Smooth muscle cell (in vitro differentiated cells): Measurements from ENCODE around the gene TACC2. TPM values are rescaled to one million over a fixed set of nuclear protein-coding genes. Genes with fewer than 3 reads are reported as not detected.

Source experiments
- DNase-seq: peaks from one replicate; lab custom pipeline; 2025; ENCODE audit not compliant: unreplicated experiment; lab: John Stamatoyannopoulos, UW
- H2AFZ ChIP-seq: fragments of 200-600 bp; sonication (generic); 2 replicates; pipeline ENCODE4 v1.6.0; 2016; ENCODE audit warnings: antibody characterized with exemption, low read depth, mild to moderate bottlenecking
- H3F3A ChIP-seq: fragments of 200-600 bp; sonication (generic); 2 replicates; pipeline ENCODE4 v1.6.0; 2017; ENCODE audit warnings: antibody characterized with exemption, low read depth
- H3K27ac ChIP-seq: fragments of 200-600 bp; sonication (generic); 2 replicates; pipeline ENCODE4 v1.5.1; 2016; ENCODE audit warnings: low read depth, mild to moderate bottlenecking
- H3K27me3 ChIP-seq: fragments of 200-600 bp; sonication (generic); 2 replicates; pipeline ENCODE4 v1.6.1; 2016; ENCODE audit warnings: low read depth, mild to moderate bottlenecking
- H3K36me3 ChIP-seq: fragments of 200-600 bp; sonication (generic); 2 replicates; pipeline ENCODE4 v1.5.1; 2016; ENCODE audit warnings: low read depth
- H3K4me1 ChIP-seq: fragments of 200-600 bp; sonication (generic); 2 replicates; pipeline ENCODE4 v1.5.1; 2016; ENCODE audit warnings: low read depth
- H3K4me2 ChIP-seq: fragments of 200-600 bp; sonication (generic); 2 replicates; pipeline ENCODE4 v1.6.0; 2016; ENCODE audit warnings: mild to moderate bottlenecking
- H3K4me3 ChIP-seq: fragments of 200-600 bp; sonication (generic); 2 replicates; pipeline ENCODE4 v1.5.1; 2016; ENCODE audit warnings: mild to moderate bottlenecking
- H3K79me2 ChIP-seq: fragments of 200-600 bp; sonication (generic); 2 replicates; pipeline ENCODE4 v1.6.0; 2016; ENCODE audit warnings: low read depth, mild to moderate bottlenecking
- H3K9ac ChIP-seq: fragments of 200-600 bp; sonication (generic); 2 replicates; pipeline ENCODE4 v1.6.0; 2016; ENCODE audit warnings: low read depth
- H3K9me3 ChIP-seq: fragments of 200-600 bp; sonication (generic); replicated peaks from 2 replicates; pipeline ENCODE4 v1.5.1; 2016; ENCODE audit warnings: low read depth
- H4K20me1 ChIP-seq: fragments of 200-600 bp; sonication (generic); 2 replicates; pipeline ENCODE4 v1.6.0; 2016; ENCODE audit warnings: low read depth
- WGBS: methylation state at CpG from one replicate; pipeline ENCODE4 v1.1.7; 2016; ENCODE audit warnings: low lambda C conversion rate; 5-methylcytosine and 5-hydroxymethylcytosine counted together
- polyA plus RNA-seq: library from polyadenylated mRNA; unstranded; fragments of >200 nt; fragmentation: Nextera tagmentation; extraction: Ambion mirVana; gene quantifications from 2 replicates; pipeline ENCODE4 v1.2.1, GENCODE V29; 2016
- total RNA-seq: library from RNA; depleted of rRNA; stranded (reverse); fragments of >200 nt; gene quantifications from 2 replicates; pipeline ENCODE4 v1.2.3, GENCODE V29; 2014
- TF ChIP-seq, protein P1 (sequence below): fragments of 200-600 bp; sonication (generic); IDR thresholded peaks from 2 replicates; pipeline ENCODE4 v1.5.1; 2017; ENCODE audit warnings: borderline replicate concordance, mild to moderate bottlenecking, antibody characterized with exemption; ENCODE audit not compliant: insufficient read depth, poor library complexity, severe bottlenecking

The TACC2 gene
- total and polyA plus RNA-seq, 2 experiments from 2014 or later, result 2.8 to 7.6 TPM

DNA sequence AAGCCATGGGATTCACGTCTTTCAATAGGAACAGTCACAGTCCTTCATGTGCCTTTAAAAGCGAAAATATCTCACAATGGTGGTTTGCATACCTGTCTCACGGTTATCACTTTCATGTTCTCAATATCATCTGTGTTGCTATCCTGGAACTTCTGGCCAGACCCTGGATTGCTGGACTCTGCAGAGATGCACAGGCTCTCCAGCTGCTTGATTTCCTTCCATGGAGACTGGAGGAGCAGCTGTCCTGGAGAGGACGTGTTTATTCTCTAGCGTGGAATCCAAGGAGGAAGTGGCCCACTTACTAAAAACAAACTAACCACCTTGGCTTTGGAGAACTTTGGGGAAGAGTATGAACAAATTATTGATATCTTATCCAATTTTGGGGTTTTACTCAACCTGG is 298.6 kb downstream of the TACC2 start:
- no peak overlapping the region for H3K4me3 ChIP-seq
- H3K27me3 ChIP-seq, result no peaks in the 10 kb centered on the region
- no peak for DNase-seq
- no peak overlapping the region for H2AFZ ChIP-seq
- H3K9ac ChIP-seq, result no peak overlapping the region
- peak overlapping the region; percentile 71 for H3K4me2 ChIP-seq
- peaks cover 8% of the 10 kb centered on the region for H3K4me1 ChIP-seq
- no peaks in the 10 kb centered on the region for H3K9me3 ChIP-seq
- no peaks in the 10 kb centered on the region for H3K79me2 ChIP-seq
- TF ChIP-seq, protein P1, sequence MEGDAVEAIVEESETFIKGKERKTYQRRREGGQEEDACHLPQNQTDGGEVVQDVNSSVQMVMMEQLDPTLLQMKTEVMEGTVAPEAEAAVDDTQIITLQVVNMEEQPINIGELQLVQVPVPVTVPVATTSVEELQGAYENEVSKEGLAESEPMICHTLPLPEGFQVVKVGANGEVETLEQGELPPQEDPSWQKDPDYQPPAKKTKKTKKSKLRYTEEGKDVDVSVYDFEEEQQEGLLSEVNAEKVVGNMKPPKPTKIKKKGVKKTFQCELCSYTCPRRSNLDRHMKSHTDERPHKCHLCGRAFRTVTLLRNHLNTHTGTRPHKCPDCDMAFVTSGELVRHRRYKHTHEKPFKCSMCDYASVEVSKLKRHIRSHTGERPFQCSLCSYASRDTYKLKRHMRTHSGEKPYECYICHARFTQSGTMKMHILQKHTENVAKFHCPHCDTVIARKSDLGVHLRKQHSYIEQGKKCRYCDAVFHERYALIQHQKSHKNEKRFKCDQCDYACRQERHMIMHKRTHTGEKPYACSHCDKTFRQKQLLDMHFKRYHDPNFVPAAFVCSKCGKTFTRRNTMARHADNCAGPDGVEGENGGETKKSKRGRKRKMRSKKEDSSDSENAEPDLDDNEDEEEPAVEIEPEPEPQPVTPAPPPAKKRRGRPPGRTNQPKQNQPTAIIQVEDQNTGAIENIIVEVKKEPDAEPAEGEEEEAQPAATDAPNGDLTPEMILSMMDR, result no peak
- no peak overlapping the region for H3K27ac ChIP-seq
- no peaks in the 10 kb centered on the region for H3F3A ChIP-seq
- WGBS, result 92% methylated on average over 5 of the region's 5 CpGs
- H4K20me1 ChIP-seq, result no peaks in the 10 kb centered on the region
- no peaks in the 10 kb centered on the region for H3K36me3 ChIP-seq

DNA sequence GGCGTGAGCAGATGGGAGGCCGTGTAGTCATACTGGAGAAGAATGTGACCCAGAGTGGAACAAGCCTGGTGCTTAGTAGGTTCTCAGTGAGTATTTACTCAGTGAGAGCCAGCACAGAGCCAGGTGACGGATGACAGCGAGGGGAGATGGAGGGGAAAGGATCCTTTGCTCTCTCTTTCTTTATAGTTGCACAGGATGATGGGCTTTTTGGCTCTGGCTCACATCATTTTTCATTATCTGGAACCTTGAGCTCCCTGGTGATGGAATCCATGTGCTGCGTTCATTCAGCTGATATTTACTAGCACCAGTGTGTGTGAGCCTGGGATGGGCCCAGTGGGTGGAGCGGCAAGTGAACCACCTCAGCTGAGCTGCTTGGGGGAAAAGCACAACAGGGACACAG is 299.3 kb downstream of the TACC2 start:
- Histone ChIP-seq H3K4me1 (peaks cover 8% of the 10 kb centered on the region), H3K4me2 (no peak overlapping the region), H3K79me2 (no peaks in the 10 kb centered on the region), H3K4me3 (no peak overlapping the region), H3K27me3 (no peaks in the 10 kb centered on the region), H3K27ac (no peak overlapping the region), H2AFZ (no peak overlapping the region), H3K9ac (no peak overlapping the region), H4K20me1 (no peaks in the 10 kb centered on the region), H3F3A (no peaks in the 10 kb centered on the region), H3K9me3 (no peaks in the 10 kb centered on the region), H3K36me3 (no peaks in the 10 kb centered on the region)
- WGBS, result 88% methylated on average over 6 of the region's 6 CpGs
- DNase-seq, result no peak
- TF ChIP-seq, protein P1, result no peak

DNA sequence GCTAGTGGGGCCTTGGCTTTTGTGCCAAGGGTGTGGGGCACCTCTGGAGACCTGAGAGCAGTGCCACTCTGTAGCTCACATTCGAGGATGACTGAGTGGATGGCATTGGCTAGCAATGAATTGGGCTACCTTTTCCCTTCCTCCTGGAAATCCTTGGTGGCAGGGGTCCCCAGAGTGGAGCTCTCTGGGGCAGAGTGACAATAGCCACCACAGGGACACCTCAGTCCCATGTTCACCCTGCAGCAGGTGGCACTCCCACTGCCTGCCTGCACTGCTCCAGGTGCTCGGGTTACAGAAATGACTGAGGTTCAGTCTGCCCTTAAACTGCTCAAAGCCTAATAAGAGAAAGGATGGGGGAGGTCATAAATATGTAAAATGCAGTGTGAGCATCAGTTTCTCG is 300.0 kb downstream of the TACC2 start:
- H3K36me3 ChIP-seq, result no peaks in the 10 kb centered on the region
- peaks cover 8% of the 10 kb centered on the region for H3K4me1 ChIP-seq
- no peaks in the 10 kb centered on the region for H4K20me1 ChIP-seq
- H3K9me3 ChIP-seq, result no peaks in the 10 kb centered on the region
- TF ChIP-seq, protein P1, result no peak
- no peak for DNase-seq
- H3K4me3 ChIP-seq, result no peak overlapping the region
- H3F3A ChIP-seq, result no peaks in the 10 kb centered on the region
- H3K79me2 ChIP-seq, result no peaks in the 10 kb centered on the region
- no peak overlapping the region for H3K9ac ChIP-seq
- 93% methylated on average over 3 of the region's 3 CpGs for WGBS
- no peak overlapping the region for H3K27ac ChIP-seq
- H3K4me2 ChIP-seq, result no peak overlapping the region
- no peak overlapping the region for H2AFZ ChIP-seq
- H3K27me3 ChIP-seq, result no peaks in the 10 kb centered on the region

DNA sequence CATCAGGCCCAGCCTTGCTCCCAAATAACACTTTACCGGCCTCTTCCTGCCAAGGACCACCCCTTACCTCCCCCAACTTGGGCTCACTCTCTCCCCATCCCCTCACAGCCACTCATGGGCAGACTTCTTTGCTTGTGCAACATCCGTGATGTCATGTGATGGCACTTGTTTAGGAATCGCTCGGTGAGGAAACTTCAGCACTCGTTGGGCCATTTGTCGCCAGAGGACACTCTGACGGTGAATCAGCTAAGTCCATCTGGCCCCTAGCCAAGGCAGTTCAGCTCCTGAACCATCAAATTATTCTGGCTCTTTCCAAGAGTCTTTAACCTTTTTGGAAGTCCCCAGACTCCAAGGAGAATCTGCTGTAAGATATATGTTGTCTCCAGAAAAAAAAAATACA is 301.4 kb downstream of the TACC2 start:
- Histone ChIP-seq H3K36me3 (no peaks in the 10 kb centered on the region), H3K79me2 (no peaks in the 10 kb centered on the region), H3K4me2 (no peak overlapping the region), H3K9ac (no peak overlapping the region), H3K27me3 (no peaks in the 10 kb centered on the region), H4K20me1 (no peaks in the 10 kb centered on the region), H3K9me3 (no peaks in the 10 kb centered on the region), H3K27ac (no peak overlapping the region), H3K4me3 (no peak overlapping the region), H3F3A (no peaks in the 10 kb centered on the region), H2AFZ (no peak overlapping the region), H3K4me1 (peaks cover 8% of the 10 kb centered on the region)
- TF ChIP-seq, protein P1, result no peak
- no peak for DNase-seq
- WGBS, result 72% methylated on average over 7 of the region's 7 CpGs
